Neuronal stem cell (in vitro differentiated cells): ENCODE data around the gene SH3PXD2A.
A peak's percentile ranks its signal among the peaks of the same experiment; 100 is the strongest.

Experiments
- DNase-seq: peaks from one replicate; pipeline ENCODE4 v3.0.0-alpha.2; 2013; ENCODE audit warnings: low spot score
- H2AFZ ChIP-seq: one replicate; pipeline ENCODE4 v1.6.1; 2013; ENCODE audit warnings: mild to moderate bottlenecking, low read length, inconsistent platforms
- H2AK5ac ChIP-seq: 2 replicates; pipeline ENCODE4 v1.6.1; 2013; ENCODE audit warnings: low read depth, mild to moderate bottlenecking, inconsistent platforms, low read length, moderate library complexity, mixed read lengths
- H2BK120ac ChIP-seq: 2 replicates; pipeline ENCODE4 v1.6.1; 2013; ENCODE audit warnings: low read depth, mild to moderate bottlenecking, inconsistent platforms, low read length, moderate library complexity, mixed read lengths
- H2BK12ac ChIP-seq: one replicate; pipeline ENCODE4 v1.6.1; 2013; ENCODE audit warnings: low read length, inconsistent platforms
- H2BK15ac ChIP-seq: 2 replicates; pipeline ENCODE4 v1.6.1; 2013; ENCODE audit warnings: mild to moderate bottlenecking, low read length, inconsistent platforms, mixed read lengths
- H2BK5ac ChIP-seq: one replicate; pipeline ENCODE4 v1.6.1; 2013; ENCODE audit warnings: inconsistent platforms, mild to moderate bottlenecking, low read length, moderate library complexity
- H3K14ac ChIP-seq: one replicate; pipeline ENCODE4 v1.6.1; 2013; ENCODE audit warnings: low read length, inconsistent platforms
- H3K18ac ChIP-seq: 2 replicates; pipeline ENCODE4 v1.6.1; 2013; ENCODE audit warnings: low read length, inconsistent platforms
- H3K23ac ChIP-seq: 2 replicates; pipeline ENCODE4 v1.6.1; 2013; ENCODE audit warnings: low read depth, mild to moderate bottlenecking, mixed read lengths, low read length, inconsistent platforms; ENCODE audit not compliant: poor library complexity
- H3K27ac ChIP-seq: replicated peaks from 3 replicates; pipeline ENCODE4 v1.5.1; 2013; ENCODE audit warnings: low read length, inconsistent platforms
- H3K27me3 ChIP-seq, 3 experiments: 2 replicates each; pipeline ENCODE4 v1.6.1; 2013; ENCODE audit warnings: low read length in 3 of 3, mild to moderate bottlenecking in 2 of 3, inconsistent platforms in 1 of 3, low read depth in 1 of 3, mixed read lengths in 1 of 3, moderate library complexity in 1 of 3; ENCODE audit not compliant: control insufficient read depth in 3 of 3, insufficient read depth in 3 of 3
- H3K36me3 ChIP-seq, 2 donors: replicated peaks in 1 of 2; 2 replicates each; pipeline ENCODE4 v1.6.1; 2013; ENCODE audit warnings: low read length in 2 of 2; ENCODE audit not compliant: control insufficient read depth in 2 of 2, insufficient read depth in 2 of 2
- H3K4ac ChIP-seq: 2 replicates; pipeline ENCODE4 v1.6.1; 2013; ENCODE audit warnings: inconsistent platforms, mild to moderate bottlenecking, low read length, moderate library complexity
- H3K4me1 ChIP-seq, 2 donors: 1 replicate in 1 of 2; 2 replicates in 1 of 2; pipeline ENCODE4 v1.6.1; 2013; ENCODE audit warnings: low read length in 2 of 2, low read depth in 1 of 2; ENCODE audit not compliant: control insufficient read depth in 2 of 2, insufficient read depth in 1 of 2
- H3K4me2 ChIP-seq: one replicate; pipeline ENCODE4 v1.6.1; 2013; ENCODE audit warnings: mild to moderate bottlenecking, low read length, inconsistent platforms; ENCODE audit not compliant: insufficient read depth, poor library complexity, severe bottlenecking
- H3K4me3 ChIP-seq, 2 donors: 2 replicates each; pipeline ENCODE4 v1.5.1; 2013; ENCODE audit warnings: low read length in 2 of 2, mild to moderate bottlenecking in 2 of 2, inconsistent platforms in 1 of 2, moderate library complexity in 1 of 2
- H3K79me1 ChIP-seq: one replicate; pipeline ENCODE4 v1.6.1; 2013; ENCODE audit warnings: low read depth, mild to moderate bottlenecking, inconsistent platforms, low read length, moderate library complexity
- H3K9ac ChIP-seq: one replicate; pipeline ENCODE4 v1.6.1; 2013; ENCODE audit warnings: mild to moderate bottlenecking, low read depth, low read length, inconsistent platforms; ENCODE audit not compliant: poor library complexity
- H3K9me3 ChIP-seq, 2 donors: replicated peaks in 1 of 2; 2 replicates each; pipeline versions ENCODE3 to v1.6.1; 2013; ENCODE audit warnings: low read length in 2 of 2, mild to moderate bottlenecking in 2 of 2, inconsistent platforms in 1 of 2, low read depth in 1 of 2, mixed read lengths in 1 of 2, moderate library complexity in 1 of 2; ENCODE audit not compliant: control insufficient read depth in 2 of 2, insufficient read depth in 1 of 2
- H4K8ac ChIP-seq: one replicate; pipeline ENCODE4 v1.6.1; 2013; ENCODE audit warnings: low read depth, mild to moderate bottlenecking, inconsistent platforms, low read length, moderate library complexity
- H4K91ac ChIP-seq: one replicate; pipeline ENCODE4 v1.6.1; 2013; ENCODE audit warnings: low read length, low read depth, mild to moderate bottlenecking, inconsistent platforms; ENCODE audit not compliant: poor library complexity
- WGBS, 2 donors: extraction: QIAGEN DNeasy Blood & Tissue Kit; methylation state at CpG; one replicate each; pipeline ENCODE4 v1.1.7; 2013; ENCODE audit warnings: missing lambda C conversion rate in 2 of 2, mixed read lengths in 1 of 2; ENCODE audit not compliant: insufficient read length in 2 of 2, insufficient replicate concordance in 1 of 2; ENCODE audit errors: extremely low coverage in 2 of 2; 5-methylcytosine and 5-hydroxymethylcytosine counted together

SH3PXD2A gene

GRCh38 chr10:103576862-103577261 is 278.5 kb downstream of the SH3PXD2A start:
- H3K27ac ChIP-seq, result no peak overlapping the region

GRCh38 chr10:103576076-103576471 is 279.3 kb downstream of the SH3PXD2A start:
- H2BK15ac ChIP-seq, result no peak overlapping the region
- no CpG with 5 or more reads among the region's 1 CpG for WGBS, 2 donors
- no peak for DNase-seq
- H2AK5ac ChIP-seq, result no peak overlapping the region
- no peak overlapping the region for H2BK120ac ChIP-seq
- H3K27me3 ChIP-seq, result peaks cover 0 to 11% (median 0%) of the 10 kb centered on the region in 3 experiments
- H3K36me3 ChIP-seq, result no peaks in the 10 kb centered on the region
- H2BK5ac ChIP-seq, result peak overlapping the region; percentile 26
- no peak overlapping the region for H4K8ac ChIP-seq
- H4K91ac ChIP-seq, result no peak overlapping the region
- H3K23ac ChIP-seq, result no peak overlapping the region
- H3K27ac ChIP-seq, result no peak overlapping the region
- no peak overlapping the region for H3K14ac ChIP-seq
- H3K4me1 ChIP-seq, result peaks cover 0 to 5% of the 10 kb centered on the region in 2 donors
- H3K4me3 ChIP-seq, result no peak overlapping the region
- no peak overlapping the region for H2AFZ ChIP-seq
- no peak overlapping the region for H3K18ac ChIP-seq
- no peak overlapping the region for H3K4ac ChIP-seq
- H2BK12ac ChIP-seq, result no peak overlapping the region
- no peak overlapping the region for H3K9ac ChIP-seq
- H3K9me3 ChIP-seq, result no peaks in the 10 kb centered on the region
- no peaks in the 10 kb centered on the region for H3K79me1 ChIP-seq
- H3K4me2 ChIP-seq, result no peak overlapping the region

More at GRCh38 chr10:103576862-103577261, 278.5 kb downstream of the SH3PXD2A start:
- no peak overlapping the region for H3K9ac ChIP-seq
- no peak overlapping the region for H4K8ac ChIP-seq
- no peak overlapping the region for H2AFZ ChIP-seq
- no peak overlapping the region for H3K14ac ChIP-seq
- no peak overlapping the region for H3K4me3 ChIP-seq
- no peaks in the 10 kb centered on the region for H3K9me3 ChIP-seq
- no peak overlapping the region for H3K18ac ChIP-seq
- H2BK120ac ChIP-seq, result no peak overlapping the region
- H3K23ac ChIP-seq, result no peak overlapping the region
- no peak overlapping the region for H2BK15ac ChIP-seq
- H2BK5ac ChIP-seq, result no peak overlapping the region
- no peak overlapping the region for H3K4ac ChIP-seq
- no peaks in the 10 kb centered on the region for H3K36me3 ChIP-seq
- WGBS, 2 donors, result no CpG with 5 or more reads among the region's 2 CpGs
- no peak overlapping the region for H3K4me2 ChIP-seq
- H4K91ac ChIP-seq, result no peak overlapping the region
- H3K27me3 ChIP-seq, result peaks cover 0 to 11% (median 0%) of the 10 kb centered on the region in 3 experiments
- H3K4me1 ChIP-seq, result peaks cover 0 to 5% of the 10 kb centered on the region in 2 donors
- no peak overlapping the region for H2AK5ac ChIP-seq
- H3K79me1 ChIP-seq, result no peaks in the 10 kb centered on the region
- DNase-seq, result no peak
- no peak overlapping the region for H2BK12ac ChIP-seq

DNA sequence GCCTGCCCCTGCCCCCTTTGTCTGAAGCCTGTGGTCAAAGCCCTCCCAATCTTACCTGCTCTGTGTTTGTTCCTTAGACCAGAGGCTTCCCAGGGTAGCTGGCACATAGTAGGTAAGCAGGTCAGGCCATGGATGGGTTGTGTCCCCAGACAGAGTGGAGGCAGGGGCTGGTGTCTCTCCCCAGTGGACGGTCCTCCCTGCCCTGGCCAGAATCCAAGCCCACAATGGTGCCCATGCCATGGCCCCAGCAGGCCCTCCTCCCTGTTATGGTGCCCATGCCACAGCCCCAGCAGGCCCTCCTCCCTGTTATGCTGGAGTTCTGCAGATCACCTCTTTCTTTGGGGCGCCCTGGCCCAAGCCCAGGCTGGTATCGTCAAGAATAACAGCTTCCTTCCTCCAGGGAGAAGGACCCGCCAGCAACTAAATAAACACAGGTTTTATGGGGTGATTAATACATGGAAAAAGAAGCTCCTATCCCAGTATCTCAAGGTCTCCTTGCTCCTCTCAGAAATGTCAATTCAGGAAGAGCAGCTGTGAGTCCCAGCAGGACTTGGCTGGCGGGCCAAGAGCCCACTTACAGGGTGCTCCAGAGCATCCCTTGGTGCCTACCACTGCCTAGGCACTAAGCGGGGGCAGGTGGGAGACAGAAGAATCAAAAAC is 279.8 kb downstream of the SH3PXD2A start:
- Histone ChIP-seq H3K36me3 (no peaks in the 10 kb centered on the region), H3K18ac (no peak overlapping the region), H2BK15ac (peak overlapping the region; percentile 22), H3K4ac (no peak overlapping the region), H4K8ac (no peak overlapping the region), H2AFZ (no peak overlapping the region), H3K27me3 (peaks cover 0 to 11% (median 0%) of the 10 kb centered on the region in 3 experiments), H3K27ac (no peak overlapping the region), H3K4me1 (peaks cover 0 to 5% of the 10 kb centered on the region in 2 donors), H3K23ac (no peak overlapping the region), H3K9me3 (no peaks in the 10 kb centered on the region), H2BK12ac (no peak overlapping the region), H3K9ac (no peak overlapping the region), H2BK5ac (peak overlapping the region; percentile 26), H3K79me1 (no peaks in the 10 kb centered on the region), H3K4me3 (no peak overlapping the region), H3K4me2 (no peak overlapping the region), H2AK5ac (no peak overlapping the region), H3K14ac (no peak overlapping the region), H4K91ac (no peak overlapping the region), H2BK120ac (no peak overlapping the region)
- DNase-seq, result no peak
- no CpG with 5 or more reads among the region's 6 CpGs for WGBS, 2 donors

DNA sequence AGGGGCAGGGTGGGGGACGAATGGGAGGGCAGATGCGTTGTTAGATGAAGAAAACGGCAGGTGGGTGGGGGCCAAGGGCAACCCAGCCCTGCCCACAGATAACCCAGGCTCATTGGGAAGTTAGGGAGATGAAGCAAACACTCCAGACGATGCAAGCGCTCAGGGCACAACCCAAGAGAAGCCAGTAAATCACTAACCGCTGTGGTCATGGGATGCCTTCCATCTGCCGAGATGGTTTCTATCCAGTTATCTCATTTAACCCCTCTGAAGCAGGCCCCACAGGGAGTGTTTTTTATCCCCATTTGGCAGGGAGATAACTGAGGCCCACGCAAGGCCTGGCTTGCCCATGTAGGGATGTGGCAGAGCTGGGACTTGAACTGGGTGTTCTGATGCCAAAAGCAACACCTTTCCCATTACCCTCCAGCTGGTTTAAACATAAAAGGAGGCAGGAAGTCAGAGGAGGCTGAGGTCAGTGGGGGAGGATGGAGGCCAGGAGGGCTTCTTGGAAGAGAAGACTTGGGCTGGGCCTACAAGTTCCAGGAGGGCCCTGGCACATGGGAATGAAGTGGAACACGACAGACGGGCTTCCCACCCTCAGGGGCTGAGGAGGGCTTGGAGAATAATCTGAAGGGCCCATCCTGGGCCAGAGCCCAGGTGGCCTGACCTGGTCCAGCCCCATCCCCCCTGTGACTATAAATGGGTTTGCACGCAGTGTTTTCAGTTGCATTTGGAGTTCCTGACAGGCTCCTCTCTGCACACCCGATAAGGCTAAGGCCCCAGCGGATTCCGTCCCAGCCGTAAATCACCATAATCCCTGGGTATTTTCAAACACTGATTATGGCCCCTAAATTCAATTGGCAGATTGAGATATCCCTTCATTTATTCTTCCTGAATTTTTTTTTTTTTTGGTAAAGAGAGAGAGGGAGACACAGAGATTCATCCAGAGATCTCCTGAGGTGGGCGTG is 281.0 kb downstream of the SH3PXD2A start:
- DNase-seq, result no peak
- Histone ChIP-seq H3K27me3 (peaks cover 0 to 11% (median 0%) of the 10 kb centered on the region in 3 experiments), H2BK120ac (no peak overlapping the region), H3K4me2 (no peak overlapping the region), H2BK5ac (no peak overlapping the region), H4K91ac (no peak overlapping the region), H3K9me3 (no peaks in the 10 kb centered on the region), H3K27ac (no peak overlapping the region), H3K4me1 (no peaks in the 10 kb centered on the region), H3K9ac (no peak overlapping the region), H3K18ac (no peak overlapping the region), H3K4me3 (no peak overlapping the region), H3K79me1 (no peaks in the 10 kb centered on the region), H2BK15ac (no peak overlapping the region), H2BK12ac (no peak overlapping the region), H2AK5ac (no peak overlapping the region), H3K36me3 (no peaks in the 10 kb centered on the region), H3K23ac (no peak overlapping the region), H3K14ac (no peak overlapping the region), H2AFZ (no peak overlapping the region), H3K4ac (no peak overlapping the region), H4K8ac (no peak overlapping the region)
- WGBS, 2 donors, result no CpG with 5 or more reads among the region's 16 CpGs
